T-helper 17 cell (primary cell): ENCODE results near the gene TSPAN33. TPM values are rescaled to one million over a fixed set of nuclear protein-coding genes. Genes with fewer than 3 reads are reported as not detected.
"Not testable (repeated sequence)": the region's sequence is repeated elsewhere in the genome, so short reads cannot be mapped to it uniquely, and the experiment has no call there.

Experiments
- ATAC-seq: fragments of 150-1000 bp; cut with Tn5 transposase; 2 replicates; pipeline ENCODE4 v1.10.0; 2021; ENCODE audit warnings: mild to moderate bottlenecking, moderate library complexity
- DNase-seq, 3 donors: peaks; one replicate each; pipeline versions ENCODE4 v3.0.0 to v3.0.0-alpha.2; 2020 to 2021
- H3K9me3 ChIP-seq: one replicate; pipeline ENCODE4 v1.7.0; 2013; ENCODE audit warnings: low read length, mild to moderate bottlenecking; ENCODE audit not compliant: control insufficient read depth, poor library complexity, severe bottlenecking
- H3K27ac Mint-ChIP-seq: one replicate; pipeline ENCODE4 v1.8.0; 2022; ENCODE audit warnings: mild to moderate bottlenecking, moderate library complexity, mixed read lengths
- H3K27me3 Mint-ChIP-seq: one replicate; pipeline ENCODE4 v1.8.0; 2022; ENCODE audit warnings: mixed read lengths
- H3K36me3 Mint-ChIP-seq: one replicate; pipeline ENCODE4 v1.8.0; 2022; ENCODE audit warnings: low read depth, mixed read lengths
- H3K4me1 Mint-ChIP-seq: one replicate; pipeline ENCODE4 v1.8.0; 2022; ENCODE audit warnings: mild to moderate bottlenecking, mixed read lengths
- H3K4me3 Mint-ChIP-seq: one replicate; pipeline ENCODE4 v1.8.0; 2022; ENCODE audit warnings: mild to moderate bottlenecking, moderate library complexity, mixed read lengths
- total RNA-seq, 4 donors: library from RNA in 2 of 4; stranded (reverse) in 2 of 4; gene quantifications; one replicate each; pipeline ENCODE4 v1.2.3 and lab custom pipeline; 2022 to 2026

The TSPAN33 gene
- total RNA-seq, 2 donors from 2014 or later = 3.8 to 68.8 TPM

DNA sequence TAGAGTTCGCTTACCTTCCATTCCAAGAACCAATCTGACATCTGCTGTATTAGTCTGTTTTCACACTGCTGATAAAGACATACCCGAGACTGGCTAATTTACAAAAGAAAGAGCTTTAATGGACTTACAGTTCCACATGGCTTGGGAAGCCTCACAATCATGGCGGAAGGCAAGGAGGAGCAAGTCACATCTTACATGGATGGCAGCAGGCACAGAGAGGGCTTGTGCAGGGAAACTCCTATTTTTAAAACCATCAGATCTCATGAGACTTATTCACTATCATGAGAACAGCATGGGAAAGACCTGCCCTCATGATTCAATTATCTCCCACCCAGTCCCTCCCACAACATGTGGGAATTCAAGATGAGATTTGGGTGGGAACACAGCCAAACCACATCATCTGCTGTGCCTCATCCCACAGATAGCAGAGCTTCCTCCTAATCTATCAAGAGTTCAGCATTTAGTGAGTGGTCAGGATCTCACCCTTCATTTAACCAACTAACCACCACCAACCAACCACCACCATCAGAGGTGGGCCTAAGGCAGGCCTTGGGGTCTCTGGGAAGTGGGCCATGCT lies 22.9 kb upstream of the TSPAN33 start:
- not testable (repeated sequence) for H3K27ac Mint-ChIP-seq, DNase-seq, H3K9me3 ChIP-seq, H3K4me3 Mint-ChIP-seq, H3K4me1 Mint-ChIP-seq, ATAC-seq
- Mint-ChIP-seq H3K27me3 (peaks cover 30% of the 10 kb centered on the region), H3K36me3 (peaks cover 12% of the 10 kb centered on the region)

DNA sequence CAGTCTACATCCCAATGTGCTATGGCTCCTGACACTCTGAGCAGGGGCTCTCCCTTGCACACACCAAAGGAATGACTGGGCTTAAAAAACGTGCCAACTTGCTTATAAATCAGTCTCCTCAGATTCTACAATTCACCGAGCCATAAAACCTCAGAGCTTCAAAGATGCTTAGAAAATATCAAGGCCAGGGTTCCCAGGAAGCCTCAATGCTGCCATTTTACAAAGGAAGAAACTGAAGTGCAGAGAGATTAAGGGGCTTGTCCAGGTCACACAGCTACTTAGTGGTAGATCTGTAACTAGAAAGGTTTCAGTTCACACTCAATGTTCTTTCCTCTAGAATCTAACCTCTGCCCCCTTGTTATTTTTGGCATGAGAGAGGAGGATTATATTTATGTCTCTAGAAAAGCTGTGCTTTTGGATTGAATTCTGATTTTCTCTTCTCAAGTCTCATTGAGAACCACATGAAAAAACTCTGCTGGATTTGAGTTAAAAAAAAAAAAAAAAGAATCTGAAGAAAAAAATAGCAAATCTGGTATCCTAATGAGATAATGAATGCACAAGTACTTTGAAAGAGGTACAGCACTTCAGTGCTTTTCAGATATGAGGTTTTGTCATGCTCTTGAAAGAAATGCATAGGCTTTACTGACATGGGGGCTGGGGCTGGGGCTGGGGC lies 22.3 kb upstream of the TSPAN33 start:
- H3K27ac Mint-ChIP-seq = no peak overlapping the region
- H3K9me3 ChIP-seq = peaks cover 3% of the 10 kb centered on the region
- DNase-seq (no peak), ATAC-seq (no peak)
- H3K4me3 Mint-ChIP-seq = no peak overlapping the region
- peaks cover 29% of the 10 kb centered on the region for H3K27me3 Mint-ChIP-seq
- H3K36me3 Mint-ChIP-seq = peaks cover 12% of the 10 kb centered on the region
- peaks cover 4% of the 10 kb centered on the region for H3K4me1 Mint-ChIP-seq

DNA sequence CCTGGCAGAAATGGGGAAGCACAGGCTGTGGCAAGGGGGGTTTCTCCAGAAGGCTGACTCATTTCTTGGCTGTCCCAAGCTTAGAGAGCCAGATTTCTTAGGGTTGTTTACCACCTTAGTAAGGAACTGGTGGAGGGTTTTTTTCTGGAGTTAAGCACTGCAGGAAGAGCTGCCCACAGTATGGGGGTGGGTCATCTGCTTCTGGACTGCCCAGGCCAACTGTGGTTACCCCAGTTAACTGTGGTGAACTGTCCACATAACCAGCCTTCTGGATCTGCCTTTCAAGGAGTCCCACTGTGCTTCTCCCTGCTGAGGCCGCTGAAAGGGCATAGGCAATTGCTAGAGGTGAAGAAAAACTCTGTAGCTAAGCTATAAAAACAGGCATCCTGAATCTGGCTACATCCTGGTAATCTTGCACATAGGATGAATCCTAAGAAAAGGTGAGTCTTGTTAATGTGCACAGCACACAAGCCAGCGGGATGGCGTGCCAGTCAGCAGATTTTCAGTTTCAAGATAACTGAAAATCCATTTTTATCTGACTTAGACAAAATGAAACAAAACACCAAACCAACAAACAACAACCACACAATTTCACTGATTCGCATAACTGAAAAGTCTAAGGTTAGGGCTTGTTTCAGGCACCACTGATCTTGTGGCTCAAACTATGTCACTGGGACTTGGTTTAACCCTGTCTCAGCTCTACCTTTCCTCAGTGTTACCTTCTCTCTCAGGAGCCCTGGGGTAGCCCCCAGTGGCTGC lies 21.6 kb upstream of the TSPAN33 start:
- Mint-ChIP-seq H3K36me3 (peaks cover 11% of the 10 kb centered on the region), H3K27me3 (peaks cover 22% of the 10 kb centered on the region), H3K4me3 (no peak overlapping the region), H3K27ac (no peak overlapping the region), H3K4me1 (peaks cover 4% of the 10 kb centered on the region)
- DNase-seq (no peak), ATAC-seq (peak; percentile 69)
- peaks cover 3% of the 10 kb centered on the region for H3K9me3 ChIP-seq

DNA sequence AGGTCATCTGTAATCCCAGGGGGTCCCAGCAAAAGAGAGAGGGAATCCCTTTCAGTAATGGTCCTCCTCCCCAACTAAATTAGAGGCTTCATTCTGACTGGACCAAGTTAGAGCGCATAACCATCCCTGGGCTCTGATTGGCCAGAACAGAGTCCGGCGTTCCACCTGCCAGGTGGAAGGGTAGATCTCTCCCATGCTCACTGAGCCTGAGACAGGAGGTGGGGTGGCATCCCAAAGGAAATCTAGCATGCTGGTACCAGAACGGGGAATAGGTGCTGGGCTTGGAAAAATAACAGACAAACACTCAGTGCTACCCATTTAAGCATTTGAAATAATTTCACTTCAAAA lies 21.0 kb upstream of the TSPAN33 start:
- no peak for ATAC-seq
- H3K4me1 Mint-ChIP-seq = peaks cover 4% of the 10 kb centered on the region
- no peak overlapping the region for H3K27ac Mint-ChIP-seq

DNA sequence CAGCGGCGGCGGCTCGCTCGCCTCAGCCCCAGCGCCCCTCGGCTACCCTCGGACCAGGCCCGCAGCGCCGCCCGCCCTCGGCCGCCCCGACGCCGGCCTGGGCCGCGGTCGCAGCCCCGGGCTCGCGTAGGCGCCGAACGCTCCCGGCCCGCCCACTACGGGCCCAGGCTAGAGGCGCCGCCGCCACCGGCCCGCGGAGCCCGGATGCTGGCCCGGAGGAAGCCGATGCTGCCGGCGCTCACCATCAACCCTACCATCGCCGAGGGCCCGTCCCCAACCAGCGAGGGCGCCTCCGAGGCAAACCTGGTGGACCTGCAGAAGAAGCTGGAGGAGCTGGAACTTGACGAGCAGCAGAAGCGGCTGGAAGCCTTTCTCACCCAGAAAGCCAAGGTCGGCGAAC lies 18.2 kb upstream of the TSPAN33 start:
- H3K9me3 ChIP-seq = no peaks in the 10 kb centered on the region
- Mint-ChIP-seq H3K27ac (no peak overlapping the region), H3K4me1 (peaks cover 4% of the 10 kb centered on the region), H3K27me3 (peaks cover 8% of the 10 kb centered on the region), H3K4me3 (no peak overlapping the region), H3K36me3 (peaks cover 5% of the 10 kb centered on the region)
- DNase-seq = no peak
- ATAC-seq = no peak

More for the DNA sequence above, 21.0 kb upstream of the TSPAN33 start:
- Mint-ChIP-seq H3K4me3 (no peak overlapping the region), H3K36me3 (peaks cover 11% of the 10 kb centered on the region), H3K27me3 (peaks cover 20% of the 10 kb centered on the region)
- DNase-seq = no peak
- H3K9me3 ChIP-seq = peaks cover 3% of the 10 kb centered on the region

DNA sequence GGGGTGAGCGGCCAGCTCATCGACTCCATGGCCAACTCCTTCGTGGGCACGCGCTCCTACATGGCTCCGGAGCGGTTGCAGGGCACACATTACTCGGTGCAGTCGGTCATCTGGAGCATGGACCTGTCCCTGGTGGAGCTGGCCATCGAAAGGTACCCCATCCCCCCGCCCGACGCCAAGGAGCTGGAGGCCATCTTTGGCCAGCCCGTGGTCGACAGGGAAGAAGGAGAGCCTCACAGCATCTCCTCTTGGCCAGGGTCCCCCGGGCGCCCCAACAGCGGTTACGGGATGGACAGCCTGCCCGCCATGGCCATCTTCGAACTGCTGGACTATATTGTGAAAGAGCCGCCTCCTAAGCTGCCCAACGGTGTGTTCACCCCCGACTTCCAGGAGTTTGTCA lies 17.4 kb upstream of the TSPAN33 start:
- peaks cover 4% of the 10 kb centered on the region for H3K4me1 Mint-ChIP-seq
- ATAC-seq (no peak), DNase-seq (no peak)
- no peak overlapping the region for H3K4me3 Mint-ChIP-seq
- peaks cover 5% of the 10 kb centered on the region for H3K36me3 Mint-ChIP-seq
- H3K27ac Mint-ChIP-seq = no peak overlapping the region
- H3K27me3 Mint-ChIP-seq = peaks cover 8% of the 10 kb centered on the region
- no peaks in the 10 kb centered on the region for H3K9me3 ChIP-seq

DNA sequence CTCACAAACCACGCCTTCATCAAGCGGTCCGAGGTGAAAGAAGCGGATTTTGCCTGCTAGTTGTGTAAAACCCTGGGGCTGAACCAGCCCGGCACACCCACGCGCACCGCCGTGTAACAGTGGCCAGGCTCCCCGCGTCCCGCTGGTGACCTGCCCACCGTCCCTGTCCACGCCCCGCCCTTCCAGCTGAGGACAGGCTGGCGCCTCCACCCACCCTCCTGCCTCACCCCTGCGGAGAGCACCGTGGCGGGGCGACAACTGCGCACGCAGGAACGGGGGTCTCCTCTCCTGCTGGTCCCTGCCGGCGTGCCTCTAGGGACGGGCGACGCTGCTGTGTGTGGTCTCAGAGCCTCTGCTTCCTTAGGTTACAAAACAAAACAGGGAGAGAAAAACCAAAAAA lies 16.9 kb upstream of the TSPAN33 start:
- H3K4me3 Mint-ChIP-seq = no peak overlapping the region
- H3K27me3 Mint-ChIP-seq = peaks cover 8% of the 10 kb centered on the region
- no peaks in the 10 kb centered on the region for H3K9me3 ChIP-seq
- H3K4me1 Mint-ChIP-seq = peaks cover 4% of the 10 kb centered on the region
- DNase-seq = no peak
- peaks cover 5% of the 10 kb centered on the region for H3K36me3 Mint-ChIP-seq
- H3K27ac Mint-ChIP-seq = no peak overlapping the region
- no peak for ATAC-seq

DNA sequence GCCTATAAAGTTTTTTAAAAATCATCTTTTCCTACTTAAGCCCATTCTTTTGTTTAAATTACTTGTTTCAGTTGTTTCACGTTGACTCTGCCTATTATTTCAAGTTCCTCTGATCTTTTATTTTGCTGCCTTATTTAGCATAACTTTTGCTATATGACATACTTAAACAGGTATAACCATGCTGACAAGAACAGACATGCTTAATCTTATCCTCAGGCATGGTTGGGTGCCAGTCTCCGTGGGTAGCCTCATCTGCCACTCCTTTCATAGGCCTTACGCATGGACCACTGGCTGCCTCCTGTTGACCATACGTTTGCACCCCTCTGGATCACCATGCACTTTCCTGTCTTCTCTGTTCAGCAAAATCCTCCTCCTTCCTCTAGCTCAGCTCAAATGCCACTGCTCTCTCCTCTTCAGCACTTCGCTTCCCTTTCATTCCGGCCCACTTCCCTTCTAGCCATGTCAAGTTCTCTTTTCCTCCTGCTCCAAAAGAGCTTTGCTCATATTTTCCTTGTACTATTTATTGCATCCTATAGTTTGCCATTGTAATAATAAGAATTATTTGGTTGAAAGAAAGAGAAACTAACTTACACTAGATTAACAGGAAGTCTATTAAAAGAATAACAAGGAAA lies 10.0 kb upstream of the TSPAN33 start:
- Mint-ChIP-seq H3K4me1 (peaks cover 23% of the 10 kb centered on the region), H3K4me3 (peak overlapping the region; percentile 51), H3K27me3 (no peaks in the 10 kb centered on the region), H3K27ac (peak overlapping the region; percentile 60), H3K36me3 (no peaks in the 10 kb centered on the region)
- no peak for ATAC-seq
- no peaks in the 10 kb centered on the region for H3K9me3 ChIP-seq
- DNase-seq = no peak

DNA sequence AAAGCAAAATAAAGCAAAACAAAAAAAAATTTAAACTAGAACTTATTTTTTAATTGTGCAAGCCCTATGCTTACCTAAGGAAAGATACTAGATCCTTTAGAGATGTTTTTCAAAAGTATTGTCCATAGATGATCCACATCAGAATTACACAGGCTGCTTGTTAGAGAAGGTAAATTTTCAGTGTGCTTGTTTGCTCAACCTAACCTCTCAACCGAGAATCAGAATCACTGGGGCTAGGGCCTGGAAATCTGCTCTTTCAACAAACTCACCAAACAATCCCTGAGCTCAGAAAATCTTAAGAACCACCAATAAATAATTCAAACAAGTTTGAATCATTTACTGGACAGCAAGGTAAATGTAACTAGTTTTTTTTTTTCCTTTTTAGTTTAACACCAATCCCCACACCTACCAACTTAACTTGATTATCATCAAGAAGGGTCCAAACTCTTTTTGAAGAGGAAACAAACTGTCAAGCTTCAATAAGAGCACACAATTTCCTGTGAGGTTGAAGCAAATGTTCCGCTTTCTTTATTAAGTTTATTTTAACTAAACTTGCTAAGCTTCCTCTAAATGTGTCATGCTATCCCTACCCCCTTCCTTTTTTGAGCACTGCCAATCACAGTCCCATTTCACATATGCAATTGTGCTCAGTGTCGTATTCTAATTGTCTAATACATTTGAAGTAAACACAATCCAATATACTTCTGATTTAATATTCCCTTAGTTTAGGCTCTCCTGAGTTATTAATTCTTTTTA lies 7.4 kb upstream of the TSPAN33 start:
- no peak overlapping the region for H3K4me3 Mint-ChIP-seq
- peak; percentile 79 for ATAC-seq

DNA sequence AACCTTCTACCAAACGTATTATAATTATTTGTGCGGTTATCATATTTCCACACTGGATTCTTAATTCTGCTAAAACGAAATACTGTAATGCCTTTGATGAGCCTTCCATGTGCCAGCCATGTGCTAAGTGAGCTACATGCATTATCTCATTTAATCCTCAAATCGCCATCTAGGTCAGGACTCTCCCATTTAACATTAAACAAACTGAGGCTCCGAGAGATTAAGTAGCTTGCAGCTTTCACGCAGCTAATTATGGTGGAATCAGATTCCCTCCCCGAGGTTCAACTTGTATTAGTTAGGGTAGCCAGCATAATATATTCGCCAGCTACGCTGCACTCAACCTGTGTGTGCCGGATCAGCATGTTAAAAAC lies 798 bp upstream of the TSPAN33 start:
- Mint-ChIP-seq H3K27me3 (peaks cover 54% of the 10 kb centered on the region), H3K27ac (no peak overlapping the region), H3K36me3 (no peaks in the 10 kb centered on the region), H3K4me3 (peak overlapping the region; percentile 93), H3K4me1 (peaks cover 15% of the 10 kb centered on the region)
- ATAC-seq = no peak
- no peak for DNase-seq
- H3K9me3 ChIP-seq = no peaks in the 10 kb centered on the region

More for the DNA sequence above, 7.4 kb upstream of the TSPAN33 start:
- DNase-seq = no peak
- Mint-ChIP-seq H3K27ac (peak overlapping the region; percentile 49), H3K36me3 (no peaks in the 10 kb centered on the region), H3K27me3 (peaks cover 2% of the 10 kb centered on the region), H3K4me1 (peaks cover 23% of the 10 kb centered on the region)
- H3K9me3 ChIP-seq = no peaks in the 10 kb centered on the region

DNA sequence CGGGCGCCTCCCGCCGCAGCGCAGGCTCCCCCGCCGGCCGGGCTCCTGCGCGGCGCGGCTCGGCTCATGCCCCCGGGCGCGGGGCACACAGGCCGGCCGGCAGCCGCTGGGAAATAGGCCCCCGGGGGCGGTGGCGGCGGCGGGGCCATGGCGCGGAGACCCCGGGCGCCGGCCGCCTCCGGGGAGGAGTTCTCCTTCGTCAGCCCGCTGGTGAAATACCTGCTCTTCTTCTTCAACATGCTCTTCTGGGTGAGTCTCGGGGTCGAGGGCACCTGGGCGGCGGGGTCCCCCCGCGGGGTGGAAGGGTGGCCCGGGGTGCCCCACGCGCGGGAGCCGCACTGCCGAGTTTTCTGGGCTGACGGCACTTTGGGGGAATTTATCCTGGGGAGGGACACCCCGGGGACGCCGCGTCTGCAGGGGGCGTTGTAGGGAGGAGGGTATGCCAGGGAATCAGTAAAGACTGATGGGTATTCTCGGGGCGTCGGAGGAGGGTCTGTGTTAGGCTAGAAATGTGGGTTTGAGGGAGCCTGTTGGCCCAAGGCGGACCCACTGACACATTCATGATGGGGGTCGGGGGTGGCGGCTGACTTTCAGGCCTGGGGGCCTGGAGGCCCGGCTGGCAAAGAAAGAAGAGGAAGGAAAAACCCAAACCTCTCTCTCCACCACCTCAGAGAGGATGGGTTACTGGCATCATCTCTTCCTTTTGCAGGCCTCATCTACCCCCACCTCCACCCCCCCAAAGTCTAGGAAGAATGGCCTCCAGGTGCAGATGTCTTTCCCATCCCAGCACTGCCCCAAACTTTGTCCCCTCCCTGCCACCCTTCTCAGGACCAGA lies 544 bp downstream of the TSPAN33 start:
- H3K4me3 Mint-ChIP-seq = peak overlapping the region; percentile 87
- H3K27ac Mint-ChIP-seq = no peak overlapping the region
- no peaks in the 10 kb centered on the region for H3K9me3 ChIP-seq
- H3K27me3 Mint-ChIP-seq = peaks cover 65% of the 10 kb centered on the region
- no peak for DNase-seq
- H3K4me1 Mint-ChIP-seq = peaks cover 15% of the 10 kb centered on the region
- ATAC-seq = peak; percentile 55
- H3K36me3 Mint-ChIP-seq = no peaks in the 10 kb centered on the region

DNA sequence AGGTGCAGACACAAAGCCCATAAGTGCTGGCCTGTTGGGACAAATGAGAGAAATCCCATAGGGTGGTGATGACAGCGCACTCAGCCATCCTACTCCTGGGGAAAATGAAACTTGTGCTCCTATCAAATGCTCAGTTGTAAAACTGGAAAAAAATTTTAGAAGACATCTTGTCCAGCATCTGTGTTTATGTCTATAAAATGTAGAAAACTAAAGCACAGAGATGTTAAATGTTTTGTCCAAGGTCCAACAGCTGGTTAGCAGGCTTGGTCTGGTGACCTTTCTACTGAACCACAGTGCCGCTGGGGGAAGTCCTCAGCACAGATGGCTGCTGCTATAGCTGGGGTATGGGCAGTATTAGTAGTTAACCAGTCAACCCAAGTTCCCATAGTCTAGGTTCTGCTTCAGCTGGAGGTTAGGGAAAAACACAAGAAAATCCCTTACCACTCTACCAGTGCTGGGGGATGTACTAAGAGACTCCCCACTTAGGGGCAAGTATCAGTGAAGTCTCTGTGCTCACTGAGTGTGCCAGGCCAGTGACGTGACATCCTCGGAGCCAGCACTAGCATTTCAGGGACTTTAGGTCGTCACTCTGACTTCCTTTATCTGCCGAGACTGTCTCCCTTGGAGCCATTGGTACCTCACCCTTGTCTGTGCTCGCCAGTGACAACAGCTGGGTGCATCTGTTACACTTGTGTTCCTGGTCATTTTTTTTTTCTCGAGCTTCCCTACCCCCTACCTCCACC lies 1.9 kb downstream of the TSPAN33 start:
- no peak for DNase-seq
- Mint-ChIP-seq H3K4me3 (no peak overlapping the region), H3K27me3 (peaks cover 67% of the 10 kb centered on the region), H3K27ac (no peak overlapping the region), H3K36me3 (no peaks in the 10 kb centered on the region), H3K4me1 (peaks cover 15% of the 10 kb centered on the region)
- no peaks in the 10 kb centered on the region for H3K9me3 ChIP-seq
- ATAC-seq = peak; percentile 36
